ENCODE data around the gene CEP89.

CEP89 gene

DNA sequence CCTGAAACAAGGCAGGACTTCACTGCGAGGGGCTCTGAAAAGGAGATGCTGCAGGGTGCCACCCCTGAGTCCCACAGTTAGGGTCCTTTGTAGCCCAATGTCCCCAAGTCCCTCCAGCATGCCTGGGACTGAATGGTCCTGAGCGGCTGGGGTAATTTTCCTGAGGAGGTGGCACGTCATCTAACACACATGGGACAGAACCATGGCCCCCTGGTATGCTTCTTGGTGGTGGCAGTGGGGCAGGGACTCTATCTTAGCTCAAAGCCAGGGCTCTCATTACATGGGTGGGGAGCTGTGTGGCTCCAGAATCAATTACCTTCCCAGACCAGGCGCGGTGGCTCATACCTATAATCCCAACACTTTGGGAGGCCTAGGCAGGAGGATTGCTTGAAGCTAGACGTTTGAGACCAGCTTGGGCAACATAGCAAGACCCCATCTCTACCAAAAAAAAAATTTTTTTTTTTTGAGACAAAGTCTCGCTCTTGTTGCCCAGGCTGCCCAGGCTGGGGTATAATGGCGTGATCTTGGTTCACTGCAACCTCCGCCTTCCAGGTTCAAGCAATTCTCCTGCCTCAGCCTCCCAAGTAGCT lies 94.3 kb downstream of the CEP89 start:
- H3K4me1 ChIP-seq (ENCODE audit: control insufficient read depth in 1 of 2, insufficient read depth in 2 of 2, low read length in 2 of 2): no peaks in the 10 kb centered on the region
- no peaks in the 10 kb centered on the region for H3K27me3 ChIP-seq (ENCODE audit: low read depth, low read length)
- no peak overlapping the region for H3K27ac ChIP-seq (ENCODE audit: low read length)
- H3K4me3 ChIP-seq (ENCODE audit: low read depth in 1 of 2, low read length in 2 of 2): no peak overlapping the region
- peaks cover 0 to 40% of the 10 kb centered on the region in 2 donors for H3K36me3 ChIP-seq (ENCODE audit: control insufficient read depth in 1 of 2, insufficient read depth in 2 of 2, low read length in 2 of 2)
- H3K9me3 ChIP-seq (ENCODE audit: control insufficient read depth in 1 of 2, low read length in 2 of 2): no peaks in the 10 kb centered on the region

DNA sequence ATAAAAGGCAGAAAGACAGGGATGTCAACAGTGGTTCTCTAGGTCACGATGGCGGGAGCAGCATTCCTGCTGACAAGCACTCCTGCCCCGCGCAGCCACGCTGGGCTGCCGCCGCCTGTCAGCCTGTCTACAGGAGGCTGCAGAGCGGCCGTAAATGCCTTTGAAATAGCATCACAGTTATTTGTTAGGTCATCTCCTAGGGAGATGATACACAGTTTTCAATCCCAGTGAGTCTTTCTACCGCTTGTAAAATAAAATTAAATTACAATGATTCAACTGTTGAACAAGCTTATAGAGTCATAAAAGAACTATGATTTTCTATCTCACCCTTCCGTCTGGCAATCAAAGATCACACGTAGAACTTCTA lies 94.9 kb downstream of the CEP89 start:
- no peak overlapping the region for H3K27ac ChIP-seq (ENCODE audit: low read length)
- H3K9me3 ChIP-seq (ENCODE audit: control insufficient read depth in 1 of 2, low read length in 2 of 2): no peaks in the 10 kb centered on the region
- no peak overlapping the region for H3K4me3 ChIP-seq (ENCODE audit: low read depth in 1 of 2, low read length in 2 of 2)
- H3K27me3 ChIP-seq (ENCODE audit: low read depth, low read length): no peaks in the 10 kb centered on the region
- H3K4me1 ChIP-seq (ENCODE audit: control insufficient read depth in 1 of 2, insufficient read depth in 2 of 2, low read length in 2 of 2): no peaks in the 10 kb centered on the region
- H3K36me3 ChIP-seq (ENCODE audit: control insufficient read depth in 1 of 2, insufficient read depth in 2 of 2, low read length in 2 of 2): peaks cover 0 to 40% of the 10 kb centered on the region in 2 donors

DNA sequence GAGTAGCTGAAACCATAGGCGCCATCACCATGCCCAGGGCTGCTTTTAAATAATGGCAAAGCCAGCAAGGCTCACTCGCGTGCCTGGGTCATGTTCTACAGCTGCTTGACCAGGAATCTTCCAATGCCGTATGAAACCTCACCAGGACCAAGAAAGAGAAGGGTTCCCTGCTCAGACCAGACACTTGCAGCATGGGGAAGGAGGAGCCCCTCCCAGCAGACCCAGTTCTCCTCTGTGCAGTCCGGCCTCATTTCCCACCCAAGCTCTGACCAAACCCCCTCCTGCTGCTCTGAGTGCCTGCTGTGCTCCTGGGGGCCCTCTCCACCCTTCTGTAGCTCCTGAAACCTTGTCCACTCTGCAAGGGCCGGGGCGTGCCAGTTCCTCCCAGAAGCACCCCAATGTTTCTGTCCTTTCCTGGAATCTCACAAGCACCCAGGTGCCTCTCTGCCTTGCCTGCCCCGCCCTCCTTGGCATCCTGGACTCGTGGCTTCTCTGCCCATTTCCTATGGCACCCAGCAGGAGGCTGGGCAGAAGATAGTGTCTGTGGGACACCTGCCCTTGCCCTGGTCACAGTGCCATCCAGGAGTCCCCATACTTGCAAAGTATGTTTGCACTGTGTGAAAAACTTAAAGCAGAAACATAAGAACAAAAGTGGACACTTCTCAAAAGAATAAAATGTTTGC lies 95.4 kb downstream of the CEP89 start:
- no peaks in the 10 kb centered on the region for H3K4me1 ChIP-seq (ENCODE audit: control insufficient read depth in 1 of 2, insufficient read depth in 2 of 2, low read length in 2 of 2)
- H3K4me3 ChIP-seq (ENCODE audit: low read depth in 1 of 2, low read length in 2 of 2): no peak overlapping the region
- H3K27me3 ChIP-seq (ENCODE audit: low read depth, low read length): no peaks in the 10 kb centered on the region
- H3K9me3 ChIP-seq (ENCODE audit: control insufficient read depth in 1 of 2, low read length in 2 of 2): no peaks in the 10 kb centered on the region
- H3K36me3 ChIP-seq (ENCODE audit: control insufficient read depth in 1 of 2, insufficient read depth in 2 of 2, low read length in 2 of 2): peaks cover 0 to 36% of the 10 kb centered on the region in 2 donors
- H3K27ac ChIP-seq (ENCODE audit: low read length): no peak overlapping the region

DNA sequence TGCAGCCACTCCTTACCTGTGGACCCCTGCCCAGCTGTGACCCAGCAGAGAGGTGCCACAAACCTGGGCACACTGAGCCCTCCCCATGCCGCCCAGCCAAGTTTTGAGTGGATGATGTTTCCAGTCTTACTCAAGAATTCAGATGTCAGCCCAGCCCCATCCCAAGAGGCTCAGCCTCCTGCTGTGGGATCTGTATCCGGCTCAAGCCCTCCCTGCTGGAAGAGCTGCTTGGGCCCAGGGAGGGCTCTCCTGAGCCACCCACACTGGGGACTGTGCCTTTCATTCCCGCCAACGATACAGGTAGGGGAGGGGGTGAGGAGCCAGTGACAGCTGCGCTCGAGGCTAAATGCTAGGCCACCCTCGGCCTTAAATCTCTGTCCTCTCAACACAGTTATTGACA lies 96.3 kb downstream of the CEP89 start:
- H3K4me3 ChIP-seq (ENCODE audit: low read depth in 1 of 2, low read length in 2 of 2): no peak overlapping the region
- no peaks in the 10 kb centered on the region for H3K27me3 ChIP-seq (ENCODE audit: low read depth, low read length)
- no peaks in the 10 kb centered on the region for H3K9me3 ChIP-seq (ENCODE audit: control insufficient read depth in 1 of 2, low read length in 2 of 2)
- H3K27ac ChIP-seq (ENCODE audit: low read length): no peak overlapping the region
- peaks cover 0 to 32% of the 10 kb centered on the region in 2 donors for H3K36me3 ChIP-seq (ENCODE audit: control insufficient read depth in 1 of 2, insufficient read depth in 2 of 2, low read length in 2 of 2)
- H3K4me1 ChIP-seq (ENCODE audit: control insufficient read depth in 1 of 2, insufficient read depth in 2 of 2, low read length in 2 of 2): no peaks in the 10 kb centered on the region

DNA sequence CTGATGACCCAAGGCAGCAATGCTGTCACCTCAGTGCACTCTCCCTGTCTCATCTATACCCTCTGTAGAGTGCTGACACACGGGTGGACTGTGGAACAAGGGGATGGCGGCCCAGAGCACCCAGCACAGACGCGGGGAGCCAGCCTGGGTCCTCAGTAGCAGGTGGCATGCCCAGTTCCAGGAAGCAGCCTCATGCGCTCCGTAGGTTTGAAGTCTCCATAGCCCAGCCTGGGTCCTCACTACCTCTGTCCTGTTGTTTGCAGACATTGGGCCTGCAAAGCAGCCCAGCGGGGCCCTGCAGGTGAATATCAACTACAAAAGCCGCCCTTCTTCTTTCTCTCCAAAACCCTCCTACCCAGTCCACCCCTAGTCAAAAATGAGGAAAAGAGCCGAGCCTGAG lies 97.2 kb downstream of the CEP89 start:
- Histone ChIP-seq H3K27ac (ENCODE audit: low read length) (no peak overlapping the region), H3K36me3 (ENCODE audit: control insufficient read depth in 1 of 2, insufficient read depth in 2 of 2, low read length in 2 of 2) (peaks cover 0 to 26% of the 10 kb centered on the region in 2 donors), H3K27me3 (ENCODE audit: low read depth, low read length) (no peaks in the 10 kb centered on the region), H3K9me3 (ENCODE audit: control insufficient read depth in 1 of 2, low read length in 2 of 2) (no peaks in the 10 kb centered on the region), H3K4me3 (ENCODE audit: low read depth in 1 of 2, low read length in 2 of 2) (no peak overlapping the region), H3K4me1 (ENCODE audit: control insufficient read depth in 1 of 2, insufficient read depth in 2 of 2, low read length in 2 of 2) (no peaks in the 10 kb centered on the region)

DNA sequence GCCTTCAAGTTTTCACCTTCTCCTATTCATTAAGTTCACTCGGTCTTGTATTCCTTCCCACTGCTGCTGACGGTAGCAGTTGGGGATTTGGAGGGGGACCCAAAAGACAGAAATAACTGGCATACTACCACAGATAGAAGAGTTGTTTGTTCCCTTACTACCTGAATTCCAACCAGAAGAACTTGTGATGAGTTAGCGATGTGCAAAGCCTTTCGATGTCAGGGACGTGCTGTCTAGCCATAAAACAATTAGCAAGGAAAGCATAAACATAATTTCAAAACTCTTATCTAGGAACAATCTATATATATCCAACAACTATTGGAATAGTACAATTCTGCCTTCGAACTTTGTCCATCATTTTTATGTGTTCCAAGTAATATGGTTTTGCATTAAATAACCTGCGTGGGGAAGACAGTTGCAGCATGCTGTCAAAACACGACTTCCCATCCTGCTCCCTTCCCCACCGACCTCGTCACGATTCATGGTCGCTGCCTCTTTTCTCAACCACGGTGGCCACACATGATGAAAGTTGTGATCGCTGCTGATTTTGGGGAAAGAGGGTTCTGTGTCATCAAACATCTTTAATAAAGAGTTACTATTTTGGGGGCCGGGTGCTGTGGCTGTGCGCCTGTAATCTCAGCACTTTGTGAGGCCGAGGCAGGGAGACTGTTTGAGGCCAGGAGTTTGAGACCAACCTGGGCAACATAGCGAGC lies 98.4 kb downstream of the CEP89 start:
- no peaks in the 10 kb centered on the region for H3K9me3 ChIP-seq (ENCODE audit: control insufficient read depth in 1 of 2, low read length in 2 of 2)
- H3K4me1 ChIP-seq (ENCODE audit: control insufficient read depth in 1 of 2, insufficient read depth in 2 of 2, low read length in 2 of 2): no peaks in the 10 kb centered on the region
- H3K27me3 ChIP-seq (ENCODE audit: low read depth, low read length): no peaks in the 10 kb centered on the region
- H3K36me3 ChIP-seq (ENCODE audit: control insufficient read depth in 1 of 2, insufficient read depth in 2 of 2, low read length in 2 of 2): peaks cover 0 to 14% of the 10 kb centered on the region in 2 donors
- H3K27ac ChIP-seq (ENCODE audit: low read length): no peak overlapping the region
- H3K4me3 ChIP-seq (ENCODE audit: low read depth in 1 of 2, low read length in 2 of 2): no peak overlapping the region

DNA sequence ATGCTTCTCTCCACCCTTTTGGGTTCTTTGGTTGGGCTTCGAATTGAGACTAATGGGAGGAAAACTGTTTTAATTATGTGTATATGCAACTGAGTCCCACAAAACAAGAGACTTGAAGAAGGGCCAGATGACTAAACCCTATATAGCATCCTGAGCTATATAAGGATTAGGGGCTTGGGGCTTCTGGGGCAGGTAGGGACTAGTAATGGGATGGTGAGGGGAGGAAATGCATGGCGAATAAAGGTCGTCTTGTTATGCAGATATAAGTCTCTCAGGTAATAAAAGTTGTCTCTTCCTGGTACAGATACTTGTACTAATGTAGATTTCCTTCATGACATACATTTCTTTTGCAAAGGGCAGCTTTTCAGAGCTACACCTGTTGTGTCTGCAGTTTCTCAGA lies 99.4 kb downstream of the CEP89 start:
- Histone ChIP-seq H3K27me3 (ENCODE audit: low read depth, low read length) (no peaks in the 10 kb centered on the region), H3K4me3 (ENCODE audit: low read depth in 1 of 2, low read length in 2 of 2) (no peak overlapping the region), H3K4me1 (ENCODE audit: control insufficient read depth in 1 of 2, insufficient read depth in 2 of 2, low read length in 2 of 2) (no peaks in the 10 kb centered on the region), H3K9me3 (ENCODE audit: control insufficient read depth in 1 of 2, low read length in 2 of 2) (no peaks in the 10 kb centered on the region), H3K27ac (ENCODE audit: low read length) (no peak overlapping the region), H3K36me3 (ENCODE audit: control insufficient read depth in 1 of 2, insufficient read depth in 2 of 2, low read length in 2 of 2) (peaks cover 0 to 9% of the 10 kb centered on the region in 2 donors)

DNA sequence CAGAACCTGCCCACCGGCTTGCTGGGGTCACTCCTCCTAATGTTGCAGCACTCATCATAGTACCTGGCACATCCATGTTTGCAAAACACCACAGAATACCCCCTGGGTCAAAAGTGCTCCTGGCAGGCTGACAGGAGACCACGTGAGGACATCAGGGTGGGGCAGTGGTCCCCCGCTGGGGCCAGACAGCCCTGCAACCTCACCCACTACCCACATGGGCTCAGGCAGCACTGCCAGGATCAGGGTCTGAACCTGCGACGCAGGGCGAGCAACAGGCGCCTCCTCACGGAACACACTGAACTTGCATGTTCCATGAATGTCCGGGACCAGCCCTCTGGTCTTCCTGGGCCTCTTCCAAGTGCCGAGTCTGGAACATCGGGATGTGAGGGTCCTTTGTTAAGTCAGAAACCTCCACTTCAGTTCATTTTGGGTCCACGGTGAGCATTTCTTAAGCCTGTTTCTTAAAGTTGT lies 100.7 kb downstream of the CEP89 start:
- Histone ChIP-seq H3K4me1 (ENCODE audit: control insufficient read depth in 1 of 2, insufficient read depth in 2 of 2, low read length in 2 of 2) (no peaks in the 10 kb centered on the region), H3K36me3 (ENCODE audit: control insufficient read depth in 1 of 2, insufficient read depth in 2 of 2, low read length in 2 of 2) (no peaks in the 10 kb centered on the region), H3K4me3 (ENCODE audit: low read depth in 1 of 2, low read length in 2 of 2) (no peak overlapping the region), H3K9me3 (ENCODE audit: control insufficient read depth in 1 of 2, low read length in 2 of 2) (no peaks in the 10 kb centered on the region), H3K27me3 (ENCODE audit: low read depth, low read length) (no peaks in the 10 kb centered on the region), H3K27ac (ENCODE audit: low read length) (no peak overlapping the region)

DNA sequence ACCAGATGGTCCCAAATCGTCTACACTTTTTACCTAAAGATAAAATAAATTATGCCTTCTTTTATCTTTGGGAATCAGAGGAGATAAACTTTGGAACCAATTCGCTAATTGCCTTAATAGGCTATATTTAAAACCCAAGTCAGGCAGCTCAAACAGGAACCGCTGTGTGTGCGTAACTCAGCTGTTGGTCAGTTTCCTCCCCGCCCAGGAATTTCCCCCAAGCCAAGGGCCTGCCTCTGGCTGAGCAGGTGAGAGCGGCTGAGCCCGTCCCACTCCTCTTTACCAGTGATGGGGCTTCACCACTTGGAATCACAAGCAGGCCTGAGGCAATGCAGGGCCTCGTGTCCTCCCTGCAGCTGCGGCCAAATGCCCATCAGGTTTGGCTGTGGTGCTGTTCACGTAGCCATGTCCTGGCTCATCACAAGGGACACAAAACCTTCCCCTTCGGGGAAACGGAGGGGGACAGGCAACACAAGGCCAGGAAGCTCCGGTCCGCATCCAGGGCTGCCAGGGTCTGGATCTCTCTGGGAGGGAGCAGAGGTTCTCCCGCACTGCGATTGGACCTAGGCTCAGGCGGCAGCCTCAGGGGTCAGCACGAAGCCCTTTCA lies 101.7 kb downstream of the CEP89 start:
- no peak overlapping the region for H3K27ac ChIP-seq (ENCODE audit: low read length)
- H3K4me3 ChIP-seq (ENCODE audit: low read depth in 1 of 2, low read length in 2 of 2): no peak overlapping the region
- H3K4me1 ChIP-seq (ENCODE audit: control insufficient read depth in 1 of 2, insufficient read depth in 2 of 2, low read length in 2 of 2): no peaks in the 10 kb centered on the region

DNA sequence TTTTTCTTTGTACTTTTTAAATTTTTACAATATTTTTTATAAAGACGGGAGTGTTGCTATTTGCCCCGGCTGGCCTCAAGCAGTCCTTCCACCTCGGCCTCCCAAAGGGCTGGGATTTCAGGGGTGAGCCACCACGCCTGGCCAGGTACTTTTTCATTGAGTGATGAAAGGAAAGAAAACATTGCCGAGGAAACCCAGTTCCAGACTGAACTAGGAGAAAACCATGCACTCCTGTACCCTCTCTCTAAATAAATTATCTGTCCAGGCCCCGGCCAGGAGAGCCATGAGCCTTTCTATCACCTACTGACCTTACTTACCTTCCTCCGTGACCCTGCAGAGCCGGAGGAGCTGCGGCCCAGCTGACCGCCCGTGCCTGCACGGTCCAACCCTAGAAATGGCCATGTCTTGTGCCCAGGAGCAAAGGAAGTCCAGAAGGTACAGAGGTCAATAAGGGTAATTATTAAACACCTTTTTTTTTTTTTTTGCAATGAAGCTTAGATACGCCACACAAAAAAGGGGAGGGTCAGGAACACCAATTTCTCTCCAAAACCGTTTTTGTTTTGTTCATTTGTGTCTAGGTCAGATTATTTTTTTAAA lies 102.3 kb downstream of the CEP89 start, which contains the start of gene SLC7A9:
TSS of gene SLC7A9 (minus strand) at position 399 of the 597 bp plus-strand sequence. CDS start 1,233 bp downstream, outside the sequence.
- H3K27me3 ChIP-seq (ENCODE audit: low read depth, low read length): no peaks in the 10 kb centered on the region
- no peaks in the 10 kb centered on the region for H3K9me3 ChIP-seq (ENCODE audit: control insufficient read depth in 1 of 2, low read length in 2 of 2)
- H3K4me1 ChIP-seq (ENCODE audit: control insufficient read depth in 1 of 2, insufficient read depth in 2 of 2, low read length in 2 of 2): no peaks in the 10 kb centered on the region
- no peaks in the 10 kb centered on the region for H3K36me3 ChIP-seq (ENCODE audit: control insufficient read depth in 1 of 2, insufficient read depth in 2 of 2, low read length in 2 of 2)
- no peak within 1 kb of the TSS for H3K4me3 ChIP-seq (ENCODE audit: low read depth in 1 of 2, low read length in 2 of 2)
- H3K27ac ChIP-seq (ENCODE audit: low read length): no peak within 1 kb of the TSS

More for the DNA sequence above, 101.7 kb downstream of the CEP89 start:
- Histone ChIP-seq H3K27me3 (ENCODE audit: low read depth, low read length) (no peaks in the 10 kb centered on the region), H3K9me3 (ENCODE audit: control insufficient read depth in 1 of 2, low read length in 2 of 2) (no peaks in the 10 kb centered on the region), H3K36me3 (ENCODE audit: control insufficient read depth in 1 of 2, insufficient read depth in 2 of 2, low read length in 2 of 2) (no peaks in the 10 kb centered on the region)
